Erythroblast (primary cell): Measurements from ENCODE around the gene ZBTB24.
"Not testable (repeated sequence)": the region's sequence is repeated elsewhere in the genome, so short reads cannot be mapped to it uniquely, and the experiment has no call there.

Experiments used
- DNase-seq, 2 experiments: peaks; one replicate each; lab custom pipeline; 2025; lab: John Stamatoyannopoulos, UW
- GATA1 ChIP-seq: IDR thresholded peaks from 2 replicates; pipeline ENCODE4 v1.6.1; 2011; ENCODE audit warnings: low read depth, mild to moderate bottlenecking, control low read depth, low read length, moderate library complexity
- POLR2A ChIP-seq: IDR thresholded peaks from 2 replicates; pipeline ENCODE4 v1.6.1; 2011; ENCODE audit warnings: mild to moderate bottlenecking, low read length

Gene ZBTB24

GRCh38 chr6:109482905-109483734, at the start of gene ZBTB24:
Gene ZBTB24, minus strand, starts transcription at chr6:109483219. Its CDS starts 1,193 bp downstream, at chr6:109482026.
- TF ChIP-seq GATA1 (no peak), POLR2A (peak; percentile 35)
- peak; percentile 84 to 89 for DNase-seq

GRCh38 chr6:109531446-109531845, 48.4 kb upstream of the ZBTB24 start:
- TF ChIP-seq GATA1, result no peak
- no peak for TF ChIP-seq POLR2A
- DNase-seq, result no peak

GRCh38 chr6:109527989-109528388, 45.0 kb upstream of the ZBTB24 start:
- TF ChIP-seq POLR2A (no peak), GATA1 (no peak)
- DNase-seq, result no peak

- peak; percentile 45 to 66 for DNase-seq
- TF ChIP-seq POLR2A, result no peak
These were observed 44.0 kb upstream of the ZBTB24 start for GRCh38 chr6:109526905-109527628.

- no peak for DNase-seq
- no peak for TF ChIP-seq GATA1
- no peak for TF ChIP-seq POLR2A
These were observed 41.1 kb upstream of the ZBTB24 start for GRCh38 chr6:109524129-109524528.

GRCh38 chr6:109523478-109523877, 40.5 kb upstream of the ZBTB24 start:
- no peak for DNase-seq
- TF ChIP-seq POLR2A (no peak), GATA1 (no peak)

GRCh38 chr6:109521080-109521479, 38.1 kb upstream of the ZBTB24 start:
- no peak for TF ChIP-seq POLR2A
- no peak for TF ChIP-seq GATA1
- DNase-seq, result no peak

- not testable (repeated sequence) for DNase-seq
These were observed 36.6 kb upstream of the ZBTB24 start for GRCh38 chr6:109519647-109520046.

GRCh38 chr6:109516929-109517328, 33.9 kb upstream of the ZBTB24 start:
- DNase-seq, result no peak
- TF ChIP-seq GATA1, result no peak
- TF ChIP-seq POLR2A, result no peak

GRCh38 chr6:109515781-109516409, 32.9 kb upstream of the ZBTB24 start:
- TF ChIP-seq POLR2A (no peak), GATA1 (no peak)
- no peak for DNase-seq

GRCh38 chr6:109514946-109515345, 31.9 kb upstream of the ZBTB24 start:
- TF ChIP-seq GATA1 (no peak), POLR2A (no peak)
- no peak for DNase-seq

- DNase-seq, result no peak
- TF ChIP-seq GATA1 (no peak), POLR2A (no peak)
These were observed 30.6 kb upstream of the ZBTB24 start for GRCh38 chr6:109513571-109514071.

- DNase-seq, result no peak
- TF ChIP-seq GATA1 (no peak), POLR2A (no peak)
These were observed 29.3 kb upstream of the ZBTB24 start for GRCh38 chr6:109512271-109512817.

- TF ChIP-seq POLR2A (no peak), GATA1 (no peak)
- no peak for DNase-seq
These were observed 28.8 kb upstream of the ZBTB24 start for GRCh38 chr6:109511832-109512231.
